Mesothelial cell of epicardium (in vitro differentiated cells): ENCODE measurements around the gene RNF39. TPM values are rescaled to one million over a fixed set of nuclear protein-coding genes. Genes with fewer than 3 reads are reported as not detected.

Experiments
- DNase-seq, 2 experiments: peaks; one replicate each; pipeline ENCODE4 v3.0.0; 2021; ENCODE audit warnings: low spot score in 2 of 2; ENCODE audit not compliant: unreplicated experiment in 2 of 2
- H3K27ac Mint-ChIP-seq: 2 replicates; pipeline ENCODE4 v1.8.0; 2021; ENCODE audit warnings: mixed read lengths
- H3K27me3 Mint-ChIP-seq: 2 replicates; pipeline ENCODE4 v1.8.0; 2021; ENCODE audit warnings: low read depth, mixed read lengths
- H3K36me3 Mint-ChIP-seq: 2 replicates; pipeline ENCODE4 v1.8.0; 2021; ENCODE audit warnings: mixed read lengths
- H3K4me1 Mint-ChIP-seq: 2 replicates; pipeline ENCODE4 v1.8.0; 2021; ENCODE audit warnings: mixed read lengths
- H3K4me3 Mint-ChIP-seq: 2 replicates; pipeline ENCODE4 v1.8.0; 2021; ENCODE audit warnings: mild to moderate bottlenecking, moderate library complexity, mixed read lengths
- H3K9me3 Mint-ChIP-seq: 2 replicates; pipeline ENCODE4 v1.8.0; 2021; ENCODE audit warnings: mixed read lengths
- total RNA-seq: library from RNA; stranded (reverse); gene quantifications from 3 replicates; pipeline ENCODE4 v1.2.1, GENCODE V29; 2021
- TF ChIP-seq, protein P1 (sequence below): fragments of 200-600 bp; sonication (generic); IDR thresholded peaks from one replicate; pipeline ENCODE4 v1.5.0; 2021; ENCODE audit warnings: antibody characterized with exemption; ENCODE audit not compliant: unreplicated experiment

RNF39 gene
- total RNA-seq, 1 donor from 2014 or later, result not detected

DNA sequence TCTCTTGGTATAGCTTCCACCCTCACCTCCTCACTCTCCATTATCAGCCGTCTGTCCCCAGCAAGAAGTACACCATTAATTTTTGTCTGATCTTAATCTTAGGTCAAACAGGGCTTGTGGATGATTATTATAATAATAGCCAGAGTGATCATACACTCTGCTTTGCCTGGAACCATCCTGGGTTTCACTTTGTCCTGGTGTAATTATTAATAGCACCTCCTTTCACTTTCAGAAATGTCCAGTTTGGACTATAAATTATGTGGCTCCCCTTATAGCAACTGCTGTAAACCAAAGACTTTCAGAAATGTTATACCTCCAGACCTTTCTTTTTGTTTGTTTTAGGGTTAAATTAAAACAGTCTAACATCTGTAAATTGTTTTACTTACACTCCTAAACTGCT lies 38.3 kb upstream of the RNF39 start:
- no peak overlapping the region for H3K27ac Mint-ChIP-seq
- H3K27me3 Mint-ChIP-seq, result peaks cover 74% of the 10 kb centered on the region
- no peak for DNase-seq
- H3K36me3 Mint-ChIP-seq, result no peaks in the 10 kb centered on the region
- no peaks in the 10 kb centered on the region for H3K4me1 Mint-ChIP-seq
- no peak overlapping the region for H3K4me3 Mint-ChIP-seq
- TF ChIP-seq, protein P1, sequence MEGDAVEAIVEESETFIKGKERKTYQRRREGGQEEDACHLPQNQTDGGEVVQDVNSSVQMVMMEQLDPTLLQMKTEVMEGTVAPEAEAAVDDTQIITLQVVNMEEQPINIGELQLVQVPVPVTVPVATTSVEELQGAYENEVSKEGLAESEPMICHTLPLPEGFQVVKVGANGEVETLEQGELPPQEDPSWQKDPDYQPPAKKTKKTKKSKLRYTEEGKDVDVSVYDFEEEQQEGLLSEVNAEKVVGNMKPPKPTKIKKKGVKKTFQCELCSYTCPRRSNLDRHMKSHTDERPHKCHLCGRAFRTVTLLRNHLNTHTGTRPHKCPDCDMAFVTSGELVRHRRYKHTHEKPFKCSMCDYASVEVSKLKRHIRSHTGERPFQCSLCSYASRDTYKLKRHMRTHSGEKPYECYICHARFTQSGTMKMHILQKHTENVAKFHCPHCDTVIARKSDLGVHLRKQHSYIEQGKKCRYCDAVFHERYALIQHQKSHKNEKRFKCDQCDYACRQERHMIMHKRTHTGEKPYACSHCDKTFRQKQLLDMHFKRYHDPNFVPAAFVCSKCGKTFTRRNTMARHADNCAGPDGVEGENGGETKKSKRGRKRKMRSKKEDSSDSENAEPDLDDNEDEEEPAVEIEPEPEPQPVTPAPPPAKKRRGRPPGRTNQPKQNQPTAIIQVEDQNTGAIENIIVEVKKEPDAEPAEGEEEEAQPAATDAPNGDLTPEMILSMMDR, result no peak
- no peaks in the 10 kb centered on the region for H3K9me3 Mint-ChIP-seq

DNA sequence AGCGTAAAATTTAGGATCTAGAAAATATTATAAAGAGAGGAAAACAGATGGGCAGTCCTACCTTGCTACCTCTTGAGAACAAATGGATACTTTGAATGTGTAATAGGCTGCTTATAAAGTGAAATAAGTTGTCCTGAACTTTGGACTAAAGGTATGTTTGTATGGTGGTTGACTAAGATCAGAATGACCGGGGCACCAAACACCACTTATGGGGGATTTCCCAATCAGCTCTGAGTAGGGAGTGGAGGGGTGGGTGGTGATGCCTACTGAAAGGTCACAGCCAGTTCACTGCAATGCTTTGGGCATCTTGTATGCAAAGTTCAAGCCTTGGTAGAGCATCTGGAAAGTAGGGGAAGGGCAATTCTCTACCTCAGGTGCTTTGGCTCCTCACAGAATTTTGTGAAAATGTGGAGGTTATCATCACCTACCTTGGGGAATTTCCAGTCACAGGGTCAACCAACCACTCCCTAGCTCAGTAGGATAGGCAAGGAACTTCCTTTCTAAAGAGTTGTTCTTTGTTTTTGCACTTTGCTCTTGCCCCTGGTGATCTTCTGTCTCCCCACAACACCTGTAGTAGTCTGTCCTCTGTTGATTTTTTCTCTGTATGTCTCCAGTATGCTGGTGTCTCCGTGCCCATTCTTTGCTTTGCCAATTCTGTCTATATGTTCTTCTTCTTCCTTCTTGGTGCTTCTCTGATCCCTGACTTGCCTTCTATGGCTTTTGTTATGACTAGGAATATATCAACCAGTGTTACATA lies 37.6 kb upstream of the RNF39 start, which contains the start of gene TRIM31:
TRIM31 (minus strand) TSS at position 88 of the 757 bp plus-strand sequence. CDS start 285 bp downstream, outside the sequence.
- TF ChIP-seq, protein P1, result no peak
- H3K9me3 Mint-ChIP-seq, result no peaks in the 10 kb centered on the region

DNA sequence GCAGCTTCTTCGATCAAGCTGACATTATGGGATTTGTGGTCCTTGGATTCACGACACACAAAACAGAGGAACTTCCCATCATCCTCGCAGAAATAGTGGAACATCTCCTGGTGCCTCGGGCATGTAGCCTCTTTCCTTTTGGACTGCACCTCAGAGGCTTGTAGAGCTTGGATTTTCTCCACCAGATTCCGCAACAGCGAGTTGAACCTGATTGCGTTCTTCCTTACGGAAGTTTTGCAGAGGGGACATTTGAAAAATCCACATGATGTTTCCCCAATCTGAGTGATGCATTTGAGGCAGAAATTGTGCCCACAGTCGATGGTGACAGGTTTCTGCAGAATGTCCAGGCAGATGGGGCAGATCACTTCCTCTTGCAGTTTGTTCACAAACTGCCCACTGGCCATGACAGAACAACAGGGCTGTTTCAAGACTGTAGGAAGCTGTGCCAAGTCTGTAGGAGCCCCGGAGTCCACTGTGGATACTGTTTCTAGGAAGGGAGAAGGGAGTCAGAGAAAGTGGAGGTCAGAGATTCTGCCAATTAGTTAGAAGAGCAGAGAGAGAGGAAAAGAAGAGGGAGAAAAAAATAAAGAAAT lies 36.9 kb upstream of the RNF39 start:
- TF ChIP-seq, protein P1, result no peak
- H3K27ac Mint-ChIP-seq, result no peak overlapping the region
- H3K36me3 Mint-ChIP-seq, result no peaks in the 10 kb centered on the region
- no peaks in the 10 kb centered on the region for H3K4me1 Mint-ChIP-seq
- DNase-seq, result no peak
- no peak overlapping the region for H3K4me3 Mint-ChIP-seq
- no peaks in the 10 kb centered on the region for H3K9me3 Mint-ChIP-seq
- peaks cover 79% of the 10 kb centered on the region for H3K27me3 Mint-ChIP-seq

More for the DNA sequence above, 37.6 kb upstream of the RNF39 start, which contains the start of gene TRIM31:
- Mint-ChIP-seq H3K27ac (no peak within 1 kb of the TSS), H3K4me3 (no peak within 1 kb of the TSS), H3K36me3 (no peaks in the 10 kb centered on the region), H3K4me1 (no peaks in the 10 kb centered on the region), H3K27me3 (peaks cover 76% of the 10 kb centered on the region)
- no peak for DNase-seq

DNA sequence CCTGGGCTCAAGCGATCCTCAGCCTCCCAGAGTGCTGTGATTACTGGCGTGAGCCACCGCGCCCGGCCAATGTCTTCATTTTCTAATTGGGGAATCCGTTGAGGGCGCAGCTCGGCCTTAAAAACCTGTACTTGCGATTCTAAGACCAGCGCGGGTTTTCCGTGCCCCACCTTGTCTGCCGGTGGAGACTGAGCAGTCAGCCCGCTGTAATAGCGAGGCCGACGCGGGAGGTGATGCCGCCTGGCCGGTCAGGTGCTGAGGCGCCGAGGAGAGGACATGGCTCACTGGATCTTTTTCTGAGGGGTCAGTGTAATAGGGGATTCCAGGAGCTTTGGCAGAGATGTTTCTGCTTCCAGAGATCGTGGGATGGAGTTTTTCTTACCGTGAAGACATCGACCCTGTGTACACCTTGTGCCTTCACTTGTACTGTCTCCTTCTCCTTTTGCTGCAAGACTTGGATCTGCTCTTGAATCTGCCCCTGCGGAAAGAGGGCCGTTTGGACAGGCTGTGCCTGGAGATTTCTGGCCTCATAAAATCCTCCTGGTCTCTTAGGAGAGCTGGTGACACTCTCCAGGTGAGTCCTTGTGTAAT lies 35.8 kb upstream of the RNF39 start:
- peaks cover 85% of the 10 kb centered on the region for H3K27me3 Mint-ChIP-seq
- TF ChIP-seq, protein P1, result no peak
- no peak for DNase-seq

DNA sequence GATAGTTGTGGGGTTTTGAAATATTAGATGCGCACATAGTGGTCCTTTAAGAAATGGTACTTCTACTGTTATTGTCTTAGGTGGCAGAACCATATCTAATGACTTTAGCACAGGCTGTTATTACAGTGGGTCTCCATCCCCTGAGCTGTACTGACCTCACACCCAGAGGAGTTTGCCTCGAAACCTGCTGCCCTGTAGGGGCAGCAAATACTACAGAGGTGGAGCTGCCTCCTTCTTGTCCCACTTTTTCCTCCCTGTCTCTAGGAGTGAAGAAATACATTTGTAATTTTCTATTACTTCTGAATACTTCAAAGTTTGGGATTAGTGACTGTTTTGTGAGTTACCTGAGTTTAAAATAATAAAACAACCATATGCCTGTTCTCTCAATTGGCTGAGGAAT lies 29.1 kb upstream of the RNF39 start:
- H3K27ac Mint-ChIP-seq, result no peak overlapping the region

More for the DNA sequence above, 35.8 kb upstream of the RNF39 start:
- Mint-ChIP-seq H3K36me3 (no peaks in the 10 kb centered on the region), H3K4me3 (no peak overlapping the region), H3K27ac (no peak overlapping the region), H3K4me1 (no peaks in the 10 kb centered on the region), H3K9me3 (no peaks in the 10 kb centered on the region)

More for the DNA sequence above, 29.1 kb upstream of the RNF39 start:
- Mint-ChIP-seq H3K4me3 (no peak overlapping the region), H3K9me3 (no peaks in the 10 kb centered on the region), H3K27me3 (peaks cover 89% of the 10 kb centered on the region), H3K4me1 (peaks cover 24% of the 10 kb centered on the region), H3K36me3 (no peaks in the 10 kb centered on the region)
- TF ChIP-seq, protein P1, result no peak
- DNase-seq, result no peak
